K562 (cell line): ENCODE measurements around the gene TMEM63A. TPM values are rescaled to one million over a fixed set of nuclear protein-coding genes. Genes with fewer than 3 reads are reported as not detected.
A peak's percentile ranks its signal among the peaks of the same experiment; 100 is the strongest.
"Not testable (repeated sequence)": the region's sequence is repeated elsewhere in the genome, so short reads cannot be mapped to it uniquely, and the experiment has no call there.

Experiments used
- ATAC-seq: fragments of 200-7000 bp; cut with Tn5 transposase; 3 replicates; pipeline ENCODE4 v1.9.1; 2020; ENCODE audit warnings: moderate library complexity
- BruUV-seq: library from RNA; stranded (reverse); fragments of 400-500 nt; replicated peaks from 2 replicates; lab custom pipeline; 2021; lab: Mats Ljungman, UMichigan
- CTCF ChIA-PET: fragments of 300-600 bp; formaldehyde crosslinking; extraction: SDS; loops from one replicate; lab custom pipeline; 2021; ENCODE audit warnings: low intra/inter-chr PET ratio; lab: Yijun Ruan, JAX
- POLR2A ChIA-PET: fragments of 300-600, 350-650 bp; sonication (Branson Sonifier 250); formaldehyde crosslinking; extraction: SDS; loops from one replicate; lab custom pipeline; 2021; ENCODE audit warnings: antibody characterized with exemption, inconsistent platforms; lab: Yijun Ruan, JAX
- DNase-seq, 4 experiments: peaks; one replicate each; pipeline versions ENCODE4 v3.0.0 to v3.0.0-alpha.2; 2011 to 2018; ENCODE audit warnings: low spot score in 3 of 4, mixed read lengths in 3 of 4; ENCODE audit errors: extremely low read depth in 1 of 4
- FAIRE-seq: peaks from 2 replicates; lab custom pipeline; 2011; peaks lifted over from hg19 to GRCh38; lab: Jason Lieb, UNC
- H2AFZ ChIP-seq: 2 replicates; pipeline ENCODE4 v1.6.0; 2011; ENCODE audit warnings: low read depth, low read length, control low read depth, inconsistent platforms
- H3K27ac ChIP-seq: fragments of 200-600 bp; 3 replicates; pipeline ENCODE4 v1.8.0; 2011; ENCODE audit warnings: low read depth, mild to moderate bottlenecking, control low read depth, inconsistent platforms, low read length, moderate library complexity, mixed read lengths; ENCODE audit errors: extremely low read depth
- H3K27me3 ChIP-seq, 2 experiments: fragments of 300-600 bp in 1 of 2; 2 replicates in 1 of 2; 3 replicates in 1 of 2; pipeline versions ENCODE4 v1.6.0 to v1.8.0; 2011; ENCODE audit warnings: inconsistent platforms in 2 of 2, low read length in 2 of 2, mild to moderate bottlenecking in 1 of 2, mixed read lengths in 1 of 2, moderate library complexity in 1 of 2; ENCODE audit not compliant: control insufficient read depth in 2 of 2, insufficient read depth in 2 of 2
- H3K36me3 ChIP-seq: fragments of 300-600 bp; 3 replicates; pipeline ENCODE4 v1.8.0; 2011; ENCODE audit warnings: mild to moderate bottlenecking, low read length, inconsistent platforms; ENCODE audit not compliant: control insufficient read depth, insufficient read depth
- H3K4me1 ChIP-seq, 2 experiments: fragments of 200-600 bp in 1 of 2; replicated peaks in 1 of 2; 2 replicates in 1 of 2; 3 replicates in 1 of 2; pipeline versions ENCODE4 v1.5.1 to v1.8.0; 2011; ENCODE audit warnings: inconsistent platforms in 2 of 2, low read length in 2 of 2, mild to moderate bottlenecking in 1 of 2, mixed read lengths in 1 of 2, moderate library complexity in 1 of 2; ENCODE audit not compliant: control insufficient read depth in 2 of 2, insufficient read depth in 2 of 2
- H3K4me2 ChIP-seq: 2 replicates; pipeline ENCODE4 v1.6.1; 2011; ENCODE audit warnings: low read length, control low read depth, inconsistent platforms, mixed read lengths; ENCODE audit not compliant: insufficient read depth
- H3K4me3 ChIP-seq: fragments of 200-600 bp; sonication (generic), shearing (Covaris generic); 2 replicates; pipeline ENCODE4 v1.5.1; 2016; ENCODE audit warnings: control low read depth, inconsistent platforms
- H3K79me2 ChIP-seq: fragments of 200-600 bp; 3 replicates; pipeline ENCODE4 v1.8.0; 2011; ENCODE audit warnings: low read length, inconsistent platforms; ENCODE audit not compliant: control insufficient read depth, insufficient read depth
- H3K9ac ChIP-seq, 2 experiments: 2 replicates each; pipeline versions ENCODE4 v1.6.0 to v1.6.1; 2011; ENCODE audit warnings: low read depth in 2 of 2, low read length in 2 of 2, control low read depth in 1 of 2, inconsistent platforms in 1 of 2, mild to moderate bottlenecking in 1 of 2, mixed read lengths in 1 of 2; ENCODE audit not compliant: insufficient read depth in 1 of 2
- H3K9me1 ChIP-seq: one replicate; pipeline ENCODE4 v1.6.0; 2011; ENCODE audit warnings: inconsistent platforms, mild to moderate bottlenecking, low read length, moderate library complexity; ENCODE audit not compliant: control insufficient read depth, insufficient read depth
- H3K9me3 ChIP-seq: replicated peaks from 2 replicates; pipeline ENCODE4 v1.5.1; 2011; ENCODE audit warnings: low read depth, low read length, inconsistent platforms; ENCODE audit not compliant: control insufficient read depth, insufficient read depth
- H4K20me1 ChIP-seq: replicated peaks from 2 replicates; pipeline ENCODE4 v1.6.1; 2011; ENCODE audit warnings: low read length, inconsistent platforms, mixed read lengths; ENCODE audit not compliant: control insufficient read depth, insufficient read depth
- DDX20 ChIP-seq: fragments of 450-650 bp; IDR thresholded peaks from 2 replicates; pipeline ENCODE4 v1.6.1; 2016; ENCODE audit warnings: missing genetic modification characterization, low read depth, mild to moderate bottlenecking, missing compliant biosample characterization, moderate library complexity
- HDAC2 ChIP-seq: fragments of 450-650 bp; IDR thresholded peaks from 2 replicates; pipeline ENCODE4 v1.6.1; 2016; ENCODE audit warnings: mild to moderate bottlenecking
- HDAC3 ChIP-seq: fragments of 450-650 bp; IDR thresholded peaks from 2 replicates; pipeline ENCODE4 v1.6.1; 2018; ENCODE audit warnings: borderline replicate concordance, mild to moderate bottlenecking, moderate library complexity; ENCODE audit not compliant: partially characterized antibody
- MBD2 ChIP-seq: sonication (generic); IDR thresholded peaks from 2 replicates; pipeline ENCODE4 v1.6.1; 2016; ENCODE audit warnings: low read depth, borderline replicate concordance
- MCM3 ChIP-seq: fragments of 450-650 bp; IDR thresholded peaks from 2 replicates; pipeline ENCODE4 v1.6.1; 2016
- POLR2G ChIP-seq: fragments of 200-400 bp; formaldehyde crosslinking; IDR thresholded peaks from 2 replicates; pipeline ENCODE4 v1.6.1; 2017; ENCODE audit warnings: low read depth, mild to moderate bottlenecking, antibody characterized with exemption, low read length, moderate library complexity
- RBM22 ChIP-seq: fragments of 200-400 bp; formaldehyde crosslinking; IDR thresholded peaks from 2 replicates; pipeline ENCODE4 v1.6.1; 2018; ENCODE audit warnings: low read length, low read depth; ENCODE audit not compliant: poor library complexity, severe bottlenecking
- SNRNP70 ChIP-seq: fragments of 200-400 bp; formaldehyde crosslinking; optimal IDR thresholded peaks from 2 replicates; pipeline ENCODE3; 2017; ENCODE audit warnings: low read depth, low read length
- TBP ChIP-seq: optimal IDR thresholded peaks from 2 replicates; pipeline ENCODE3; 2011; ENCODE audit warnings: low read depth, low read length, improper control_type of control experiment
- XRCC4 ChIP-seq: IDR thresholded peaks from one replicate; pipeline ENCODE4 v1.6.1; 2011; ENCODE audit not compliant: insufficient read depth, insufficient read length; ENCODE audit errors: extremely low read depth
- WGBS: fragments of 100-300 bp; shearing (Covaris generic); methylation state at CpG from one replicate; pipeline ENCODE4 v1.1.6; 2016; ENCODE audit warnings: low coverage, mixed read lengths; ENCODE audit not compliant: insufficient coverage; ENCODE audit errors: missing lambda C conversion rate; 5-methylcytosine and 5-hydroxymethylcytosine counted together
- in situ Hi-C: fragments of 300-500 bp; cut with MboI; formaldehyde crosslinking; loops from 4 replicates; pipeline ENCODE4 v1.15.0; 2018; ENCODE audit warnings: inconsistent platforms, mixed read lengths
- intact Hi-C: fragments of 100-400 bp; cut with micrococcal nuclease; formaldehyde crosslinking; loops from 2 replicates; pipeline ENCODE4 v1.14.2; 2022
- polyA plus RNA-seq, 8 experiments: library from polyadenylated mRNA; depleted of rRNA in 4 of 8; stranded (reverse) in 5 of 8; unstranded in 3 of 8; fragments of >200 nt; fragmentation: Nextera tagmentation in 2 of 8; fragmentation: Illumina TruSeq in 1 of 8; extraction: Ambion mirVana in 2 of 8; extraction: Trizol in 1 of 8; gene quantifications; 2 replicates each; pipeline versions ENCODE4 v1.2.1 to v1.2.3, GENCODE V29; 2011 to 2014; ENCODE audit warnings: inconsistent platforms in 1 of 8, missing spikeins in 1 of 8
- total RNA-seq, 7 experiments: library from RNA; depleted of rRNA in 6 of 7; stranded (reverse); fragments of >200 nt in 6 of 7; fragmentation: Illumina TruSeq in 2 of 7; extraction: Trizol in 2 of 7; gene quantifications; 2 replicates each; pipeline versions ENCODE4 v1.2.1 to v1.2.3, GENCODE V29; 2011 to 2021; ENCODE audit warnings: low replicate concordance in 1 of 7
- TF ChIP-seq, protein P1 (sequence below): fragments of 450-650 bp; IDR thresholded peaks from 2 replicates; pipeline ENCODE4 v1.7.1; 2018; ENCODE audit warnings: mild to moderate bottlenecking, low read depth; ENCODE audit not compliant: partially characterized antibody
- TF ChIP-seq, protein P2 (sequence below): sonication (generic); formaldehyde crosslinking; IDR thresholded peaks from 2 replicates; pipeline ENCODE4 v1.8.0; 2022; ENCODE audit warnings: missing genetic modification reagents, mild to moderate bottlenecking, borderline replicate concordance

TMEM63A gene
- total and polyA plus RNA-seq, 9 of the 15 experiments (the other 6 are each of a cell fraction or from before 2014, with no cell fraction given), result 2.0 to 54.6 (median 17.5) TPM

- intact Hi-C loops, result no loop called here
- no TSS peak for BruUV-seq
- TF ChIP-seq POLR2G (peak; percentile 69), MBD2 (no peak), HDAC2 (no peak), RBM22 (peak; percentile 36), TBP (no peak), SNRNP70 (no peak), MCM3 (no peak), XRCC4 (no peak), HDAC3 (no peak), DDX20 (tag) (no peak)
- TF ChIP-seq, protein P1, sequence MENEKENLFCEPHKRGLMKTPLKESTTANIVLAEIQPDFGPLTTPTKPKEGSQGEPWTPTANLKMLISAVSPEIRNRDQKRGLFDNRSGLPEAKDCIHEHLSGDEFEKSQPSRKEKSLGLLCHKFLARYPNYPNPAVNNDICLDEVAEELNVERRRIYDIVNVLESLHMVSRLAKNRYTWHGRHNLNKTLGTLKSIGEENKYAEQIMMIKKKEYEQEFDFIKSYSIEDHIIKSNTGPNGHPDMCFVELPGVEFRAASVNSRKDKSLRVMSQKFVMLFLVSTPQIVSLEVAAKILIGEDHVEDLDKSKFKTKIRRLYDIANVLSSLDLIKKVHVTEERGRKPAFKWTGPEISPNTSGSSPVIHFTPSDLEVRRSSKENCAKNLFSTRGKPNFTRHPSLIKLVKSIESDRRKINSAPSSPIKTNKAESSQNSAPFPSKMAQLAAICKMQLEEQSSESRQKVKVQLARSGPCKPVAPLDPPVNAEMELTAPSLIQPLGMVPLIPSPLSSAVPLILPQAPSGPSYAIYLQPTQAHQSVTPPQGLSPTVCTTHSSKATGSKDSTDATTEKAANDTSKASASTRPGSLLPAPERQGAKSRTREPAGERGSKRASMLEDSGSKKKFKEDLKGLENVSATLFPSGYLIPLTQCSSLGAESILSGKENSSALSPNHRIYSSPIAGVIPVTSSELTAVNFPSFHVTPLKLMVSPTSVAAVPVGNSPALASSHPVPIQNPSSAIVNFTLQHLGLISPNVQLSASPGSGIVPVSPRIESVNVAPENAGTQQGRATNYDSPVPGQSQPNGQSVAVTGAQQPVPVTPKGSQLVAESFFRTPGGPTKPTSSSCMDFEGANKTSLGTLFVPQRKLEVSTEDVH, result no peak
- TF ChIP-seq, protein P2, sequence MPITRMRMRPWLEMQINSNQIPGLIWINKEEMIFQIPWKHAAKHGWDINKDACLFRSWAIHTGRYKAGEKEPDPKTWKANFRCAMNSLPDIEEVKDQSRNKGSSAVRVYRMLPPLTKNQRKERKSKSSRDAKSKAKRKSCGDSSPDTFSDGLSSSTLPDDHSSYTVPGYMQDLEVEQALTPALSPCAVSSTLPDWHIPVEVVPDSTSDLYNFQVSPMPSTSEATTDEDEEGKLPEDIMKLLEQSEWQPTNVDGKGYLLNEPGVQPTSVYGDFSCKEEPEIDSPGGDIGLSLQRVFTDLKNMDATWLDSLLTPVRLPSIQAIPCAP (CRISPR knock-in tag), result no peak
- ChIA-PET CTCF (no interaction called here), POLR2A (interaction anchor here (0.6 to 1.0 kb wide), 3 partner anchors 21 to 116 kb away, joined by 3 to 4 read pairs (median 3); no protein-coding TSS in a partner anchor)
- H3K4me2 ChIP-seq, result no peak overlapping the region
- H3K4me1 ChIP-seq, result peaks cover 0 to 6% of the 10 kb centered on the region in 2 experiments; a peak in 1 of 5 replicates
- no peak overlapping the region for H2AFZ ChIP-seq
- ATAC-seq (no peak), FAIRE-seq (no peak), DNase-seq (no peak)
- no peaks in the 10 kb centered on the region for H3K36me3 ChIP-seq
- no peaks in the 10 kb centered on the region for H3K79me2 ChIP-seq
- H3K9me3 ChIP-seq, result no peaks in the 10 kb centered on the region
- H4K20me1 ChIP-seq, result no peaks in the 10 kb centered on the region
- no peak overlapping the region for H3K4me3 ChIP-seq
- 55% methylated on average over 13 of the region's 14 CpGs for WGBS
- H3K27ac ChIP-seq, result no peak overlapping the region
- no peaks in the 10 kb centered on the region for H3K9me1 ChIP-seq
- in situ Hi-C loops, result no loop called here
- 0 out of 4 replicates have a peak overlapping the region, but pooled peaks of 1 of the 2 experiments have one; percentile 6 for H3K9ac ChIP-seq
- H3K27me3 ChIP-seq, result no peaks in the 10 kb centered on the region
Observed at GRCh38 chr1:225838793-225839192, 43.4 kb downstream of the TMEM63A start.

GRCh38 chr1:225836296-225836695, 45.9 kb downstream of the TMEM63A start:
- H4K20me1 ChIP-seq, H3K36me3 ChIP-seq, DNase-seq, H3K4me2 ChIP-seq, H3K4me3 ChIP-seq, FAIRE-seq, H3K9me1 ChIP-seq, H3K27ac ChIP-seq, H2AFZ ChIP-seq, H3K4me1 ChIP-seq, CTCF ChIA-PET, in situ Hi-C loops, intact Hi-C loops, H3K9me3 ChIP-seq, H3K27me3 ChIP-seq, BruUV-seq, H3K9ac ChIP-seq, ATAC-seq, H3K79me2 ChIP-seq: not testable (repeated sequence)
- POLR2A ChIA-PET, result interaction anchor here (1.1 kb wide), 1 partner anchor 23 kb away, joined by 3 read pairs; no protein-coding TSS in a partner anchor
- WGBS, result 63% methylated on average over 4 of the region's 4 CpGs
